Measurements from ENCODE around the gene DHRS4L2. TPM values are rescaled to one million over a fixed set of nuclear protein-coding genes. Genes with fewer than 3 reads are reported as not detected.
"Not testable (repeated sequence)": the region's sequence is repeated elsewhere in the genome, so short reads cannot be mapped to it uniquely, and the experiment has no call there.

DHRS4L2 gene
- total RNA-seq, 1 experiment from 2014 or later, result 13.5 TPM

GRCh38 chr14:24036963-24037657 is 48.4 kb downstream of the DHRS4L2 start:
- not testable (repeated sequence) for H3K36me3 ChIP-seq, DNase-seq, H3K27me3 ChIP-seq, H3K9me3 ChIP-seq
- H3K4me3 ChIP-seq, result peak overlapping the region; percentile 59

GRCh38 chr14:24037658-24038037 is 48.9 kb downstream of the DHRS4L2 start:
- Histone ChIP-seq H3K9me3 (no peaks in the 10 kb centered on the region; the same call in 1 of the 2 replicates), H3K4me3 (no peak overlapping the region), H3K36me3 (no peaks in the 10 kb centered on the region), H3K27me3 (no peaks in the 10 kb centered on the region)
- no peak for DNase-seq

GRCh38 chr14:24038686-24039085 is 50.0 kb downstream of the DHRS4L2 start:
- Histone ChIP-seq H3K27me3 (no peaks in the 10 kb centered on the region), H3K36me3 (no peaks in the 10 kb centered on the region), H3K4me3 (no peak overlapping the region), H3K9me3 (no peaks in the 10 kb centered on the region)
- no peak for DNase-seq

- no peaks in the 10 kb centered on the region for H3K9me3 ChIP-seq
- no peak overlapping the region for H3K4me3 ChIP-seq
- no peaks in the 10 kb centered on the region for H3K27me3 ChIP-seq
- no peaks in the 10 kb centered on the region for H3K36me3 ChIP-seq
- DNase-seq, result no peak
Observed at GRCh38 chr14:24040692-24041091, 52.0 kb downstream of the DHRS4L2 start.

GRCh38 chr14:24042746-24043145 is 54.0 kb downstream of the DHRS4L2 start:
- Histone ChIP-seq H3K9me3 (no peaks in the 10 kb centered on the region), H3K4me3 (no peak overlapping the region), H3K36me3 (no peaks in the 10 kb centered on the region), H3K27me3 (no peaks in the 10 kb centered on the region)
- DNase-seq, result no peak

- not testable (repeated sequence) for H3K4me3 ChIP-seq, H3K9me3 ChIP-seq, H3K27me3 ChIP-seq, DNase-seq, H3K36me3 ChIP-seq
Observed at GRCh38 chr14:24049002-24049401, 60.3 kb downstream of the DHRS4L2 start.

- H3K36me3 ChIP-seq, H3K4me3 ChIP-seq, H3K27me3 ChIP-seq, DNase-seq, H3K9me3 ChIP-seq: not testable (repeated sequence)
Observed at GRCh38 chr14:24050753-24051152, 62.0 kb downstream of the DHRS4L2 start.

GRCh38 chr14:24051176-24051788 is 62.6 kb downstream of the DHRS4L2 start:
- no peak for DNase-seq
- H3K4me3 ChIP-seq, result peak overlapping the region; percentile 40
- H3K27me3 ChIP-seq, result no peaks in the 10 kb centered on the region
- H3K9me3 ChIP-seq, result no peaks in the 10 kb centered on the region
- H3K36me3 ChIP-seq, result no peaks in the 10 kb centered on the region

GRCh38 chr14:24051789-24052655 is 63.3 kb downstream of the DHRS4L2 start, which contains the start of gene CARMIL3:
Gene CARMIL3 (plus strand): TSS chr14:24052009. CDS start chr14:24052154, 145 bp downstream.
- Histone ChIP-seq H3K36me3 (no peaks in the 10 kb centered on the region), H3K9me3 (no peaks in the 10 kb centered on the region), H3K4me3 (peak within 1 kb of the TSS; percentile 40), H3K27me3 (no peaks in the 10 kb centered on the region)
- peak; percentile 34 for DNase-seq

- Histone ChIP-seq H3K4me3 (peak overlapping the region; percentile 40; the same call in 1 of the 2 replicates), H3K9me3 (no peaks in the 10 kb centered on the region), H3K36me3 (no peaks in the 10 kb centered on the region), H3K27me3 (no peaks in the 10 kb centered on the region)
- DNase-seq, result no peak
Observed at GRCh38 chr14:24052656-24053547, 64.2 kb downstream of the DHRS4L2 start.

GRCh38 chr14:24053548-24054323 is 65.0 kb downstream of the DHRS4L2 start:
- Histone ChIP-seq H3K9me3 (no peaks in the 10 kb centered on the region), H3K27me3 (no peaks in the 10 kb centered on the region), H3K36me3 (no peaks in the 10 kb centered on the region), H3K4me3 (no peak overlapping the region)
- no peak for DNase-seq

GRCh38 chr14:24054324-24054641 is 65.6 kb downstream of the DHRS4L2 start:
- no peaks in the 10 kb centered on the region for H3K9me3 ChIP-seq
- DNase-seq, result no peak
- H3K4me3 ChIP-seq, result no peak overlapping the region
- H3K36me3 ChIP-seq, result no peaks in the 10 kb centered on the region
- H3K27me3 ChIP-seq, result no peaks in the 10 kb centered on the region

- Histone ChIP-seq H3K27me3 (no peaks in the 10 kb centered on the region), H3K36me3 (no peaks in the 10 kb centered on the region), H3K4me3 (no peak overlapping the region), H3K9me3 (no peaks in the 10 kb centered on the region)
- DNase-seq, result no peak
Observed at GRCh38 chr14:24054646-24055045, 65.9 kb downstream of the DHRS4L2 start.

All from MG63 (cell line).